Colonic mucosa (tissue), 4 donors: ENCODE data around the gene RIPOR2. TPM values are rescaled to one million over a fixed set of nuclear protein-coding genes. Genes with fewer than 3 reads are reported as not detected.

Source experiments
- DNase-seq: peaks from one replicate; pipeline ENCODE4 v3.0.0-alpha.2; 2020
- H3K27ac ChIP-seq: fragments of 200-600 bp; one replicate; pipeline ENCODE4 v1.8.0; 2021
- H3K27me3 ChIP-seq: fragments of 200-600 bp; one replicate; pipeline ENCODE4 v1.8.0; 2021
- H3K36me3 ChIP-seq: fragments of 200-600 bp; one replicate; pipeline ENCODE4 v1.8.0; 2021
- H3K4me1 ChIP-seq: fragments of 200-600 bp; one replicate; pipeline ENCODE4 v1.8.0; 2021; ENCODE audit warnings: mild to moderate bottlenecking
- H3K4me3 ChIP-seq: fragments of 200-600 bp; one replicate; pipeline ENCODE4 v1.8.0; 2021
- H3K9ac ChIP-seq, 2 donors: one replicate each; pipeline ENCODE4 v1.7.0; 2013; ENCODE audit warnings: control low read depth in 2 of 2, low read depth in 2 of 2, low read length in 2 of 2
- H3K9me3 ChIP-seq: fragments of 200-600 bp; one replicate; pipeline ENCODE4 v1.8.0; 2021
- intact Hi-C: fragments of 100-400 bp; cut with DNase I; formaldehyde crosslinking; loops from one replicate; pipeline ENCODE4 v1.14.1; 2022
- total RNA-seq, 2 donors: library from RNA; stranded (reverse); fragmentation: NEBNext Ultra II Directional in 1 of 2; extraction: Animal tissue kit (Norgen Biotek cat#: 25700) in 1 of 2; gene quantifications; one replicate each; pipeline ENCODE4 v1.2.1, GENCODE V29; 2021
- TF ChIP-seq, protein P1 (sequence below): fragments of 200-600 bp; IDR thresholded peaks from one replicate; pipeline ENCODE4 v1.8.0; 2022; ENCODE audit warnings: antibody characterized with exemption, mild to moderate bottlenecking
- donor health status: healthy.
- donor health status: DM: no; HTN: no; CAD: no.
- donor health status: DM: no; HTN: no; CAD: no.

RIPOR2 gene
- total RNA-seq, 2 donors from 2014 or later = 1.8 to 2.0 TPM

DNA sequence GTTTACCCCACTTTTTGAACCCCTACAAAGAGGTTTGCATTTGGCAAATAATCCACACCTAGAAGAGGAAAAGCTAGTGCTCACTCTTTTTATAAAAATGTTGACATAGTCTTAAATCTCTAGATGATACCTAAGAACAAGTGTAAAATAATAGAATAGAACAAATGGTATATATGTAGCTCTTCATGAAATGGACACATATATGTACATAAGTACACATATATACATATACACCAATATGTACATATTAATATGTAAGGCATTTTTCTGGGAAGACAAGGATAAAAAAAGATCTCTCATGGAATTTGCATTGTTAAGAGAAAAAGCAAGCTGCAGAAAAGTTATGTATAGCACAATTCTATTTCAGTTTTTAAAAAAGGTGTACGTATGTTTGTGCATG lies 27.6 kb upstream of the RIPOR2 start:
- H3K27ac ChIP-seq = no peak overlapping the region
- TF ChIP-seq, protein P1, sequence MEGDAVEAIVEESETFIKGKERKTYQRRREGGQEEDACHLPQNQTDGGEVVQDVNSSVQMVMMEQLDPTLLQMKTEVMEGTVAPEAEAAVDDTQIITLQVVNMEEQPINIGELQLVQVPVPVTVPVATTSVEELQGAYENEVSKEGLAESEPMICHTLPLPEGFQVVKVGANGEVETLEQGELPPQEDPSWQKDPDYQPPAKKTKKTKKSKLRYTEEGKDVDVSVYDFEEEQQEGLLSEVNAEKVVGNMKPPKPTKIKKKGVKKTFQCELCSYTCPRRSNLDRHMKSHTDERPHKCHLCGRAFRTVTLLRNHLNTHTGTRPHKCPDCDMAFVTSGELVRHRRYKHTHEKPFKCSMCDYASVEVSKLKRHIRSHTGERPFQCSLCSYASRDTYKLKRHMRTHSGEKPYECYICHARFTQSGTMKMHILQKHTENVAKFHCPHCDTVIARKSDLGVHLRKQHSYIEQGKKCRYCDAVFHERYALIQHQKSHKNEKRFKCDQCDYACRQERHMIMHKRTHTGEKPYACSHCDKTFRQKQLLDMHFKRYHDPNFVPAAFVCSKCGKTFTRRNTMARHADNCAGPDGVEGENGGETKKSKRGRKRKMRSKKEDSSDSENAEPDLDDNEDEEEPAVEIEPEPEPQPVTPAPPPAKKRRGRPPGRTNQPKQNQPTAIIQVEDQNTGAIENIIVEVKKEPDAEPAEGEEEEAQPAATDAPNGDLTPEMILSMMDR = no peak

DNA sequence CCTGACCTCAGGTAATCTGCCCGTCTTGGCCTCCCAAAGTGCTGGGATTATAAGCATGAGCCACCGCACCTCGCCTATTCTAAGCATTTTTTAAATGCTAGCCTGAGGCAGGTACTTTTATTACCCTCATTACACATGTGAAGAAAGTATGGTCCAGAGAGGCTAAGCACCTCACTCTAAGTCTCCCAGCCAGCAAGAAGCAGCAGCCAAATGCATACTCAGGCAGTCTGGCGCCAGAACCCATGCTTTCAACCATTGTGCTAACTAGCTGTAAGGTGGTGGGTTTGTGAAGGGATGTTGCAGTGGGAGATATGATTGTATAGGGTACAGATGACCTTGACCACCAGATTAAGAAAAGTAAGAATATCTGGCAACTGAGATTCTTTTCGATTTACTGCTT lies 26.1 kb upstream of the RIPOR2 start:
- no peaks in the 10 kb centered on the region for H3K4me1 ChIP-seq
- no peak overlapping the region for H3K27ac ChIP-seq
- DNase-seq = no peak
- H3K27me3 ChIP-seq = no peaks in the 10 kb centered on the region
- H3K4me3 ChIP-seq = no peak overlapping the region
- no peaks in the 10 kb centered on the region for H3K36me3 ChIP-seq
- H3K9ac ChIP-seq = no peak overlapping the region
- H3K9me3 ChIP-seq = no peaks in the 10 kb centered on the region
- intact Hi-C loops = no loop called here
- TF ChIP-seq, protein P1 = no peak

More for the DNA sequence above, 27.6 kb upstream of the RIPOR2 start:
- no peak overlapping the region for H3K9ac ChIP-seq
- H3K9me3 ChIP-seq = no peaks in the 10 kb centered on the region
- no peaks in the 10 kb centered on the region for H3K27me3 ChIP-seq
- H3K4me1 ChIP-seq = no peaks in the 10 kb centered on the region
- no peak for DNase-seq
- H3K36me3 ChIP-seq = no peaks in the 10 kb centered on the region
- H3K4me3 ChIP-seq = no peak overlapping the region
- intact Hi-C loops = no loop called here

DNA sequence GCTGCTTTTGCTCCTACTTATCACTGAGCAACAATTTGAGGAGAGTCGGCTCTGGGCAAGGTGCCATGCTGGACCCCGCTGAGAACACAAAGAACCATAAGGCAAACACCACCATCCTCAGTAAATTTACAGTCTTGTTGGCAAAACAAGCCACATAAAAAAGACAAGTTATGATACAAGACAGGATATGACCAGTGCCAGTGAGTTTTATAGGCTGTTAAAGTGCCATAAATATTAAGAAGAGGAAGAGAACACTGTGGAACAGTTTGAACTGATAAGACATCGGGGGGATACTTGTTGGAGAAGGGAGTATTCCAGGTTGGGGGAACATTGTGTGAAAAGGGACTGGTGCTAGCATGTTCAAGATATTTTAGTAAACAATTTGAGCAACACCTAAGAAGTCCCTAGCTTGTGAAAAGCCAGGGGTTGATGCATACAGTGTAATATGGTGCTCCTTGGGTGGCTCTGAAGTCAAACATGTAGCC lies 25.3 kb upstream of the RIPOR2 start:
- no peak for DNase-seq
- no peak overlapping the region for H3K27ac ChIP-seq
- TF ChIP-seq, protein P1 = no peak
- H3K4me1 ChIP-seq = no peaks in the 10 kb centered on the region
- intact Hi-C loops = no loop called here
- no peak overlapping the region for H3K9ac ChIP-seq
- H3K27me3 ChIP-seq = no peaks in the 10 kb centered on the region
- H3K9me3 ChIP-seq = no peaks in the 10 kb centered on the region
- no peak overlapping the region for H3K4me3 ChIP-seq
- H3K36me3 ChIP-seq = no peaks in the 10 kb centered on the region

DNA sequence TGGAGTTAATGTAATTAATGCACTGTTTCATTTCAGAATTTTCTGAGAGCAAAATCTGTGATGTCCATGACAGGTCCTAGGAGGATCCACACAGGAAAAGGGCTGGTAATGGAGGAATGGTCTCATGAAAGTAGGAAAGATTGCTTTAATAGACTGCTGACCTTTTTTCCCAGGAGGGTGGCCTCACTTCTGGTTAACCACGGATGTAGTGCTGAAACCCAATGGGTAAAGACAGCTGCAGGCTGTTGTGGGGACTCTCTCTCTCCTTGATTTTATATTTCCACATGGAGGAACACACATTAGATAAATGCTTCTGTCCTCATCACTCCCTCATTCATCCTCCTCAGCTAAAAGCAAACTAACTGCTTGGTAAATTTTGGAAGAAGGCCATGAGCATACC lies 23.6 kb upstream of the RIPOR2 start:
- Histone ChIP-seq H3K36me3 (no peaks in the 10 kb centered on the region), H3K4me1 (no peaks in the 10 kb centered on the region), H3K4me3 (no peak overlapping the region), H3K9ac (no peak overlapping the region), H3K9me3 (no peaks in the 10 kb centered on the region), H3K27me3 (no peaks in the 10 kb centered on the region), H3K27ac (no peak overlapping the region)
- intact Hi-C loops = no loop called here
- TF ChIP-seq, protein P1 = no peak
- DNase-seq = no peak

DNA sequence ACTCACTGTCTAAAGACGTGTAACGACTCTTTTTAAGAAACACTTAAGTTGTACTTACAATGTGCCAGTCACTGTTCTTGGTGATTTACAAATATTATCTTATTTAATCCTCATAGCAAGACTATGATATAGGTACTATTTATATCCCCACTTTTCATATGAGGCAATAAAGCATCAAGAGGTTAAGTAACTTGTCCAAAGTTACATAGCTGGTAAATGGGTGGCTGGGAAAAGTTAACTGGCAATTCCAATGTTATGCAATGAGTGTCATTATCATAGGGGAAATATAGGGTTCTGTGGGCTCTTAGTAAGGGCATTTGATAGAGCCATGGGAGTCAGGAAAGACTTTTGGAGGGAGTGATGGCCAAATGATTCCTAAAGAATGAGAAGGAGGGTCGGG lies 21.4 kb upstream of the RIPOR2 start:
- Histone ChIP-seq H3K27me3 (no peaks in the 10 kb centered on the region), H3K27ac (no peak overlapping the region), H3K9ac (no peak overlapping the region), H3K4me3 (no peak overlapping the region), H3K36me3 (no peaks in the 10 kb centered on the region), H3K9me3 (no peaks in the 10 kb centered on the region), H3K4me1 (no peaks in the 10 kb centered on the region)
- DNase-seq = no peak
- intact Hi-C loops = no loop called here
- TF ChIP-seq, protein P1 = no peak
